Inflammatory macrophage treated with lipopolysaccharide for 4 hours (primary cell): ENCODE measurements around the gene PPM1J.

Experiments used
- DNase-seq: peaks from one replicate; pipeline ENCODE4 v3.0.0-alpha.2; 2020

The PPM1J gene

GRCh38 chr1:112703706-112704105 is 11.4 kb downstream of the PPM1J start:
- no peak for DNase-seq

GRCh38 chr1:112702420-112703261 is 12.5 kb downstream of the PPM1J start:
- no peak for DNase-seq

- DNase-seq, result no peak
These were observed 13.1 kb downstream of the PPM1J start for GRCh38 chr1:112702067-112702395.

GRCh38 chr1:112701227-112702066 is 13.7 kb downstream of the PPM1J start:
- DNase-seq, result no peak

GRCh38 chr1:112700290-112701226 is 14.6 kb downstream of the PPM1J start:
- DNase-seq, result peak; percentile 83

GRCh38 chr1:112699425-112700144 is 15.5 kb downstream of the PPM1J start:
- peak; percentile 16 for DNase-seq

- no peak for DNase-seq
These were observed 16.5 kb downstream of the PPM1J start for GRCh38 chr1:112698366-112699310.

- DNase-seq, result no peak
These were observed 17.3 kb downstream of the PPM1J start for GRCh38 chr1:112697781-112698201.

GRCh38 chr1:112696578-112697314 is 18.4 kb downstream of the PPM1J start:
- no peak for DNase-seq

GRCh38 chr1:112695276-112695675 is 19.9 kb downstream of the PPM1J start:
- DNase-seq, result no peak

- DNase-seq, result no peak
These were observed 20.7 kb downstream of the PPM1J start for GRCh38 chr1:112694363-112694929.

- no peak for DNase-seq
These were observed 21.3 kb downstream of the PPM1J start for GRCh38 chr1:112693821-112694220.

GRCh38 chr1:112692681-112693080 is 22.5 kb downstream of the PPM1J start:
- no peak for DNase-seq

GRCh38 chr1:112689842-112690237 is 25.3 kb downstream of the PPM1J start:
- no peak for DNase-seq

- no peak for DNase-seq
These were observed 25.8 kb downstream of the PPM1J start for GRCh38 chr1:112689196-112689841.

GRCh38 chr1:112688781-112689193 is 26.3 kb downstream of the PPM1J start:
- DNase-seq, result no peak

- DNase-seq, result no peak
These were observed 27.2 kb downstream of the PPM1J start for GRCh38 chr1:112687785-112688496.

GRCh38 chr1:112687361-112687760 is 27.8 kb downstream of the PPM1J start:
- no peak for DNase-seq

- DNase-seq, result no peak
These were observed 28.3 kb downstream of the PPM1J start for GRCh38 chr1:112686835-112687234.
